ENCODE measurements around the gene RDX.

The RDX gene

DNA sequence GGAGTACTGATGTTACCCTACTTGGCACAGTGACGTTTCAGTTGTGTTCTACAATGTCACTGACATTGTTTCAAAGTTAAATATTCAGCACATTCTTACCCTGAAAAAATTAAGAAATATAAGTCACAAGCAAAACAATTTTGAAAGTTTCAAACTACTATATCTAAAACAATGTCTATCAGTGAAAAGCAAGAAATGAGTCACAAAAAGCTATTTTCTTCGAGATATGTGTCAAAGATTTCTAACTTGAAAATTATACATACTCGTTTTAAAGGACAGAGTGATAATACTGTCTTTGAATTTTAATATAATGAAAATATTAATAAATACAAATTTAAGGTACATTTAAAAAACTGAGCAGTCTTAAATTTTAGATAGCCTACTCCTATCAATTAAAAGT is 42.9 kb downstream of the RDX start:
- DNase-seq, result no peak
- H3K27ac ChIP-seq, result no peak overlapping the region
- no peaks in the 10 kb centered on the region for H3K27me3 ChIP-seq (ENCODE audit: insufficient read depth, low read depth, severe bottlenecking)
- H3K4me3 ChIP-seq (ENCODE audit: low read depth, low read length), result no peak overlapping the region
- TF ChIP-seq, protein P1, sequence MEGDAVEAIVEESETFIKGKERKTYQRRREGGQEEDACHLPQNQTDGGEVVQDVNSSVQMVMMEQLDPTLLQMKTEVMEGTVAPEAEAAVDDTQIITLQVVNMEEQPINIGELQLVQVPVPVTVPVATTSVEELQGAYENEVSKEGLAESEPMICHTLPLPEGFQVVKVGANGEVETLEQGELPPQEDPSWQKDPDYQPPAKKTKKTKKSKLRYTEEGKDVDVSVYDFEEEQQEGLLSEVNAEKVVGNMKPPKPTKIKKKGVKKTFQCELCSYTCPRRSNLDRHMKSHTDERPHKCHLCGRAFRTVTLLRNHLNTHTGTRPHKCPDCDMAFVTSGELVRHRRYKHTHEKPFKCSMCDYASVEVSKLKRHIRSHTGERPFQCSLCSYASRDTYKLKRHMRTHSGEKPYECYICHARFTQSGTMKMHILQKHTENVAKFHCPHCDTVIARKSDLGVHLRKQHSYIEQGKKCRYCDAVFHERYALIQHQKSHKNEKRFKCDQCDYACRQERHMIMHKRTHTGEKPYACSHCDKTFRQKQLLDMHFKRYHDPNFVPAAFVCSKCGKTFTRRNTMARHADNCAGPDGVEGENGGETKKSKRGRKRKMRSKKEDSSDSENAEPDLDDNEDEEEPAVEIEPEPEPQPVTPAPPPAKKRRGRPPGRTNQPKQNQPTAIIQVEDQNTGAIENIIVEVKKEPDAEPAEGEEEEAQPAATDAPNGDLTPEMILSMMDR (IDR thresholded peaks at IDR 0.05; ENCODE audit: low read depth, low read length), result no peak
- no peaks in the 10 kb centered on the region for H3K9me3 ChIP-seq (ENCODE audit: severe bottlenecking)
- H3K36me3 ChIP-seq, result peaks cover 56% of the 10 kb centered on the region

DNA sequence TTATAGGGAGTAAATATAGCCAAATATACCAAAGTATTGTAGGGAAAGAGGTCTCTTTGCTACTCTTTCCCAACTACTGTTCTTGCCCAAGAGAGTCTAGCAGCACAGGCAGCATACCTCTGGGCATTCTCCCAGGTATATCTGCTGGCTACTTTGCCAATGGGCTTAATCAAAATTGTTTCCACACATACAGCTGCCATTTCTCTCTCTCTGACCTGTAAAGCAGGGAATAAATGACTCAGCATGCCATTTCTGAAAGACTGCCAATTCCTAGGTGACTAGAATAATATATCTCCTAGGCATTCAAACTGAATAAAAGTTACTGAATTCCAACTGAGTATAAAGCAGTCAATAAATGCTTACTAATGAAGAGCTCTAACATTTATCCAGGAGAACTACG is 44.6 kb downstream of the RDX start:
- Histone ChIP-seq H3K9me3 (ENCODE audit: severe bottlenecking) (no peaks in the 10 kb centered on the region), H3K27me3 (ENCODE audit: insufficient read depth, low read depth, severe bottlenecking) (no peaks in the 10 kb centered on the region), H3K36me3 (peaks cover 47% of the 10 kb centered on the region), H3K4me3 (ENCODE audit: low read depth, low read length) (no peak overlapping the region), H3K27ac (no peak overlapping the region)
- TF ChIP-seq, protein P1 (IDR thresholded peaks at IDR 0.05; ENCODE audit: low read depth, low read length), result no peak
- DNase-seq, result no peak

DNA sequence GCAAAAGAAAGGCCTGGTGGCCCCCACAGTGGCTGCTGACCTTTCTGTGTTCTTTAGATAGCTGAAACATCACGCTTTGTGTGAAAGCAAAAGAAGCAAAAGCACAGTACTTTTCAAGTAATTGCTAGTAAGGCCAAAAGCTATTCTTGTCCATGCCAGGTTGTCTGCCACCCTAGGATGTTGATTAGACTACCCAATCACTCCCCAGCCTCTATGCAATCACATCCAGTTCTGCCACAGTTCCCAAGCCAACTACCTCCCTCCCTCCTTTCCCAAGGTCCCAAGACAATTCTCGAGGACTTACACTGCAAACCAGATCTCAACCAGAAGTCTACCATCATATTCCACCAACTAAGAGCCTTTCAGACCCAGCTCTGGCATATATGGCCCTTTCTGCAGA is 46.2 kb downstream of the RDX start:
- H3K27me3 ChIP-seq (ENCODE audit: insufficient read depth, low read depth, severe bottlenecking), result no peaks in the 10 kb centered on the region
- H3K36me3 ChIP-seq, result peaks cover 37% of the 10 kb centered on the region
- no peak for DNase-seq
- H3K9me3 ChIP-seq (ENCODE audit: severe bottlenecking), result no peaks in the 10 kb centered on the region
- TF ChIP-seq, protein P1 (IDR thresholded peaks at IDR 0.05; ENCODE audit: low read depth, low read length), result no peak
- H3K27ac ChIP-seq, result no peak overlapping the region
- H3K4me3 ChIP-seq (ENCODE audit: low read depth, low read length), result no peak overlapping the region

DNA sequence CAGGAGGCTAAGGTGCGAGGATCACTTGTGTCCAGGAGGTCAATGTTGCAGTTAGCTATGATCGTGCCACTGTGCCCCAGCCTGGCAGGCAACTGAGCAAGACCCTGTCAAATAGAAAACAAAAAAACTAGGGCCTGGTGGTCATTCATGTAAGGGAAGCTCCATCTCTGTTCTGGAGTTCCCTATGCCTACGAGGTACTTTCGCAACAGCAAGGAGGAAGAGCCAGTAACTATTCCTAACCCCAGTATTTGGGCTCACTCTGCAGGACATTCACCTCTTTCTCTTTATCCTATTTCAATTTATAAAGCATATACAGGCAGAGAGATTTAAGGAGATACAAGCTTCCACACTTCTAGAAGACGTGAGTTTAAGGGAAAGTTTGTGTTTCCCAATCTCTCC is 46.6 kb downstream of the RDX start:
- Histone ChIP-seq H3K27ac (no peak overlapping the region), H3K4me3 (ENCODE audit: low read depth, low read length) (no peak overlapping the region), H3K9me3 (ENCODE audit: severe bottlenecking) (no peaks in the 10 kb centered on the region), H3K27me3 (ENCODE audit: insufficient read depth, low read depth, severe bottlenecking) (no peaks in the 10 kb centered on the region), H3K36me3 (peaks cover 33% of the 10 kb centered on the region)
- DNase-seq, result no peak
- TF ChIP-seq, protein P1 (IDR thresholded peaks at IDR 0.05; ENCODE audit: low read depth, low read length), result no peak

DNA sequence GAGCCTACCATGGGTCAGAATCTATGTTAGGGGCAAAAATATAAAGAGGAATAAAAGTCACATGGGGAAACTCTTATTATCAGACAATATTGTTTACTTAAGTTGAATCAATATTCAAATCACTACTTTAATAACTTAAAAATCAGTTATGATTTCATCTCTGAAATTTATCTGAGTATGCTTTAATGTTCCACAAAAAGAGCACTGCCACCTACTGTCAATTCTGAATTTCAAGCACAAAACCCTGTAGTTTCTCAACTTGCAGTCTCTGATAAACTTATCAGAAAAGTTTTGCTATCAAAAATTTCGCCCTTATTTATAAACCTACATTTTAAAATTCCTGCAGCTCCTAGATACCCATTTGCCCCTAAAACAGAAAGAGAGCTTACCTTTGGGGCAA is 47.3 kb downstream of the RDX start:
- Histone ChIP-seq H3K36me3 (peaks cover 26% of the 10 kb centered on the region), H3K27me3 (ENCODE audit: insufficient read depth, low read depth, severe bottlenecking) (no peaks in the 10 kb centered on the region), H3K4me3 (ENCODE audit: low read depth, low read length) (no peak overlapping the region), H3K9me3 (ENCODE audit: severe bottlenecking) (no peaks in the 10 kb centered on the region), H3K27ac (no peak overlapping the region)
- TF ChIP-seq, protein P1 (IDR thresholded peaks at IDR 0.05; ENCODE audit: low read depth, low read length), result no peak
- DNase-seq, result no peak

DNA sequence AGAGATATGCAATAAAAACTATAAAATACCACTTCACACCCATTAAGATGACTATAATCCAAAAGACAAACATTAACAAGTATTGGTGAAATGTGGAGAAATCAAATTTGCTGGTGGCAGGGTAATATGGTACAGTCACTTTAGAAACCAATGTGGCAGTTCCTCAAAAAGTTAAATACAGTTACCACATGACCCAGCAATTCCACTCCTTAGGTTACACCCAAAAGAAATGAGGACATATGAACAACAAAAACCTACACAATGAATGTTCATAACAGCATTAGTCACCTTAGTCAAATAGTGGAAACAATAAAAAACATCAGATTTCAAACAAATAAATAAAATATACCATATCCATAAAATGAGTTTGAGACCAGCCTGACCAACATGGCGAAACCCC is 52.6 kb downstream of the RDX start:
- H3K27ac ChIP-seq, result no peak overlapping the region
- no peaks in the 10 kb centered on the region for H3K27me3 ChIP-seq (ENCODE audit: insufficient read depth, low read depth, severe bottlenecking)
- H3K36me3 ChIP-seq, result peaks cover 25% of the 10 kb centered on the region
- no peak for DNase-seq
- TF ChIP-seq, protein P1 (IDR thresholded peaks at IDR 0.05; ENCODE audit: low read depth, low read length), result no peak
- H3K4me3 ChIP-seq (ENCODE audit: low read depth, low read length), result no peak overlapping the region
- H3K9me3 ChIP-seq (ENCODE audit: severe bottlenecking), result no peaks in the 10 kb centered on the region
